ENCODE measurements around the gene ADAMTS9. TPM values are rescaled to one million over a fixed set of nuclear protein-coding genes. Genes with fewer than 3 reads are reported as not detected.
A peak's percentile ranks its signal among the peaks of the same experiment; 100 is the strongest.

Gene ADAMTS9
- total RNA-seq, 1 experiment from 2014 or later = 1.8 TPM

GRCh38 chr3:64599651-64600050 lies 88.1 kb downstream of the ADAMTS9 start:
- POLR2A ChIA-PET = no interaction called here
- Mint-ChIP-seq H3K4me3 (ENCODE audit: unreplicated experiment) (no peak overlapping the region), H3K9me3 (ENCODE audit: unreplicated experiment) (no peaks in the 10 kb centered on the region), H3K4me1 (ENCODE audit: insufficient read depth, unreplicated experiment) (peaks cover 7% of the 10 kb centered on the region), H3K36me3 (ENCODE audit: insufficient read depth, unreplicated experiment) (peaks cover 8% of the 10 kb centered on the region), H3K27ac (ENCODE audit: low read depth, unreplicated experiment) (no peak overlapping the region), H3K27me3 (ENCODE audit: insufficient read depth, unreplicated experiment) (no peaks in the 10 kb centered on the region)
- no TSS peak for BruUV-seq (replicated peaks)
- intact Hi-C loops (cut with micrococcal nuclease) = no loop called here
- TF ChIP-seq CTCF (IDR thresholded peaks at IDR 0.05; ENCODE audit: unreplicated experiment) = no peak
- no peak for DNase-seq (ENCODE audit: unreplicated experiment)
- CTCF ChIA-PET = interaction anchor here (0.6 to 1.1 kb wide), 2 partner anchors 68 to 505 kb away, joined by 3 to 6 read pairs; no protein-coding TSS in a partner anchor

- BruUV-seq (replicated peaks) = no TSS peak
- H3K27ac Mint-ChIP-seq (ENCODE audit: low read depth, unreplicated experiment) = no peak overlapping the region
- no peak for TF ChIP-seq CTCF (IDR thresholded peaks at IDR 0.05; ENCODE audit: unreplicated experiment)
Observed at GRCh38 chr3:64595253-64595694, 92.5 kb downstream of the ADAMTS9 start.

GRCh38 chr3:64594134-64594533 lies 93.7 kb downstream of the ADAMTS9 start:
- intact Hi-C loops (cut with micrococcal nuclease) = no loop called here
- TF ChIP-seq CTCF (IDR thresholded peaks at IDR 0.05; ENCODE audit: unreplicated experiment) = no peak
- H3K27ac Mint-ChIP-seq (ENCODE audit: low read depth, unreplicated experiment) = no peak overlapping the region
- H3K27me3 Mint-ChIP-seq (ENCODE audit: insufficient read depth, unreplicated experiment) = no peaks in the 10 kb centered on the region
- H3K9me3 Mint-ChIP-seq (ENCODE audit: unreplicated experiment) = no peaks in the 10 kb centered on the region
- H3K4me1 Mint-ChIP-seq (ENCODE audit: insufficient read depth, unreplicated experiment) = peaks cover 7% of the 10 kb centered on the region
- DNase-seq (ENCODE audit: unreplicated experiment) = no peak
- no peak overlapping the region for H3K4me3 Mint-ChIP-seq (ENCODE audit: unreplicated experiment)
- BruUV-seq (replicated peaks) = no TSS peak
- peaks cover 8% of the 10 kb centered on the region for H3K36me3 Mint-ChIP-seq (ENCODE audit: insufficient read depth, unreplicated experiment)
- ChIA-PET POLR2A (no interaction called here), CTCF (interaction anchor here (0.6 to 1.1 kb wide), 3 partner anchors 42 to 124 kb away, joined by 3 to 9 read pairs (median 3); no protein-coding TSS in a partner anchor)

More at GRCh38 chr3:64595253-64595694, 92.5 kb downstream of the ADAMTS9 start:
- ChIA-PET POLR2A (interaction anchor here (0.6 kb wide), 1 partner anchor 10 kb away, joined by 3 read pairs; no protein-coding TSS in a partner anchor), CTCF (interaction anchor here (0.6 to 0.7 kb wide), 3 partner anchors 20 to 1458 kb away, joined by 3 read pairs; no protein-coding TSS in a partner anchor)
- Mint-ChIP-seq H3K4me3 (ENCODE audit: unreplicated experiment) (no peak overlapping the region), H3K9me3 (ENCODE audit: unreplicated experiment) (no peaks in the 10 kb centered on the region), H3K4me1 (ENCODE audit: insufficient read depth, unreplicated experiment) (peaks cover 7% of the 10 kb centered on the region), H3K36me3 (ENCODE audit: insufficient read depth, unreplicated experiment) (peaks cover 8% of the 10 kb centered on the region), H3K27me3 (ENCODE audit: insufficient read depth, unreplicated experiment) (no peaks in the 10 kb centered on the region)
- DNase-seq (ENCODE audit: unreplicated experiment) = peak; percentile 69
- intact Hi-C loops (cut with micrococcal nuclease) = no loop called here

- H3K9me3 Mint-ChIP-seq (ENCODE audit: unreplicated experiment) = no peaks in the 10 kb centered on the region
- peaks cover 7% of the 10 kb centered on the region for H3K4me1 Mint-ChIP-seq (ENCODE audit: insufficient read depth, unreplicated experiment)
- H3K27me3 Mint-ChIP-seq (ENCODE audit: insufficient read depth, unreplicated experiment) = no peaks in the 10 kb centered on the region
- H3K27ac Mint-ChIP-seq (ENCODE audit: low read depth, unreplicated experiment) = no peak overlapping the region
- ChIA-PET POLR2A (interaction anchor here (0.7 kb wide), 1 partner anchor 467 kb away, joined by 3 read pairs; no protein-coding TSS in a partner anchor), CTCF (interaction anchor here (1.1 to 1.6 kb wide), 2 partner anchors 19 to 63 kb away, joined by 7 to 9 read pairs; no protein-coding TSS in a partner anchor)
- DNase-seq (ENCODE audit: unreplicated experiment) = no peak
- H3K36me3 Mint-ChIP-seq (ENCODE audit: insufficient read depth, unreplicated experiment) = peaks cover 8% of the 10 kb centered on the region
- BruUV-seq (replicated peaks) = no TSS peak
- TF ChIP-seq CTCF (IDR thresholded peaks at IDR 0.05; ENCODE audit: unreplicated experiment) = no peak
- intact Hi-C loops (cut with micrococcal nuclease) = no loop called here
- no peak overlapping the region for H3K4me3 Mint-ChIP-seq (ENCODE audit: unreplicated experiment)
Observed at GRCh38 chr3:64593350-64593749, 94.5 kb downstream of the ADAMTS9 start.

Measured in MCF 10A (cell line).